BLaER1 (cell line): ENCODE measurements around the gene CFHR3.
"Not testable (repeated sequence)": the region's sequence is repeated elsewhere in the genome, so short reads cannot be mapped to it uniquely, and the experiment has no call there.

Experiments used
- H3K27ac ChIP-seq: shearing (Covaris generic); formaldehyde crosslinking; 2 replicates; pipeline ENCODE4 v1.8.1; 2022
- H3K27me3 ChIP-seq: shearing (Covaris generic); formaldehyde crosslinking; 2 replicates; pipeline ENCODE4 v1.8.1; 2022
- H3K36me3 ChIP-seq: shearing (Covaris generic); formaldehyde crosslinking; 2 replicates; pipeline ENCODE4 v1.8.1; 2022
- H3K4me1 ChIP-seq: shearing (Covaris generic); formaldehyde crosslinking; 2 replicates; pipeline ENCODE4 v1.8.1; 2022
- H3K4me2 ChIP-seq: shearing (Covaris generic); formaldehyde crosslinking; 2 replicates; pipeline ENCODE4 v1.8.1; 2022
- H3K4me3 ChIP-seq: shearing (Covaris generic); formaldehyde crosslinking; 2 replicates; pipeline ENCODE4 v1.8.1; 2022
- H3K9ac ChIP-seq: shearing (Covaris generic); formaldehyde crosslinking; 2 replicates; pipeline ENCODE4 v1.8.1; 2022
- H3K9me3 ChIP-seq: shearing (Covaris generic); formaldehyde crosslinking; 2 replicates; pipeline ENCODE4 v1.8.1; 2022
- H4K20me1 ChIP-seq: shearing (Covaris generic); formaldehyde crosslinking; 2 replicates; pipeline ENCODE4 v1.8.1; 2022
- Cebpa-rat ChIP-seq: shearing (Covaris generic); IDR thresholded peaks from 2 replicates; pipeline ENCODE4 v1.8.1; 2022

CFHR3 gene

DNA sequence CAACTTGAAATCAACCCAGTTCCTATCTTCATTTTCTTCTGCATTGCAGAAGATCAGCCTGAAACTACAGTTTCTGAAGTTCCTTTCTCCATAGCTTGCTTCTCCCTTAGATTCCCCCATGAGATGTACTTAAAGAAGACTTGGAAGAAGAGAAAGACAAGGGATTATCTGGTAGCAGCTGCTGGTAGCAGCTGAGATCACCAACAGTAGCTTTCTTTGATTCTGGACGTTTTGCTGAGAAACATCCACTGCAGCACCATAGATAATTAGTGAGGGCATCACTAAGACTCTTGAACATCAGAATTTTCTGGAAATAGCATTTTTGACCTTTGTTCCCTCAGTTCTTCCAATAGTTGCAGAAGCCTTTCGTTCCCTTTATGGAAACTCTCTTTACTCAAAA, 465 bp upstream of the CFHR3 start:
- Histone ChIP-seq H3K9ac (no peak overlapping the region), H3K9me3 (no peaks in the 10 kb centered on the region), H3K27me3 (no peaks in the 10 kb centered on the region), H3K4me3 (no peak overlapping the region), H4K20me1 (no peaks in the 10 kb centered on the region), H3K4me1 (no peaks in the 10 kb centered on the region), H3K4me2 (no peak overlapping the region), H3K36me3 (no peaks in the 10 kb centered on the region), H3K27ac (no peak overlapping the region)
- TF ChIP-seq Cebpa-rat = no peak

DNA sequence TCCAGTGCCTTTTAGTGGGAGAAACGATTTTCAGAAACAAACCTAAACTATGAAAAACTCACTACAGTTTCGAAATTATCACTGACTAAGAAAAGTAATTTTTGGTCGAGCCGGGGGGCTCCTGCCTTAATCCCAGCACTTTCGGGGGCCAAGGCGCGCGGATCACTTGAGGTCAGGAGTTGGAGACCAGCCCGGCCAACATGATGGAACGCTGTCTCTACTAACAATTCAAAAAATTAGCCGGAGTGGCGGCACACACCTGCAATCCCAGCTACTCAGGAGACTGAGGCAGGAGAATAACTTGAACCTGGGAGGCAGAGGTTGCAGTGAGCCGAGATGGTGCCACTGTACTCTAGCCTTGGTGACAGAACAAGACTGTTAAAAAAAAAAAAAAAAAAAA, 3.0 kb downstream of the CFHR3 start:
- Histone ChIP-seq H3K27me3 (no peaks in the 10 kb centered on the region), H3K9ac (no peak overlapping the region), H4K20me1 (no peaks in the 10 kb centered on the region), H3K4me3 (no peak overlapping the region), H3K4me2 (no peak overlapping the region), H3K36me3 (no peaks in the 10 kb centered on the region), H3K4me1 (no peaks in the 10 kb centered on the region), H3K27ac (no peak overlapping the region), H3K9me3 (no peaks in the 10 kb centered on the region)
- no peak for TF ChIP-seq Cebpa-rat

DNA sequence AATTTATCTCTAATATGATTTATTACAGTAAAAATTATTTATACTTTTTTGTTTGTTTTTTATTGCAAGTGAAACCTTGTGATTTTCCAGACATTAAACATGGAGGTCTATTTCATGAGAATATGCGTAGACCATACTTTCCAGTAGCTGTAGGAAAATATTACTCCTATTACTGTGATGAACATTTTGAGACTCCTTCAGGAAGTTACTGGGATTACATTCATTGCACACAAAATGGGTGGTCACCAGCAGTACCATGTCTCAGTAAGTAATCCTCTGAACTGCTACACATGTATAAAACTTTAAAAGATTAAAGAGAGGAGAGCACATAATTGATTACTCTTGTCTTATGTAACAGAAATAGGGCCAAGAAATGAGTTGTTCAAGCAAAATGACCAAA, 4.5 kb downstream of the CFHR3 start:
- TF ChIP-seq Cebpa-rat = no peak
- no peak overlapping the region for H3K27ac ChIP-seq
- no peaks in the 10 kb centered on the region for H3K9me3 ChIP-seq
- H3K4me2 ChIP-seq = no peak overlapping the region
- no peaks in the 10 kb centered on the region for H3K27me3 ChIP-seq
- H3K4me3 ChIP-seq = no peak overlapping the region
- H3K36me3 ChIP-seq = no peaks in the 10 kb centered on the region
- no peak overlapping the region for H3K9ac ChIP-seq
- H3K4me1 ChIP-seq = no peaks in the 10 kb centered on the region
- no peaks in the 10 kb centered on the region for H4K20me1 ChIP-seq

DNA sequence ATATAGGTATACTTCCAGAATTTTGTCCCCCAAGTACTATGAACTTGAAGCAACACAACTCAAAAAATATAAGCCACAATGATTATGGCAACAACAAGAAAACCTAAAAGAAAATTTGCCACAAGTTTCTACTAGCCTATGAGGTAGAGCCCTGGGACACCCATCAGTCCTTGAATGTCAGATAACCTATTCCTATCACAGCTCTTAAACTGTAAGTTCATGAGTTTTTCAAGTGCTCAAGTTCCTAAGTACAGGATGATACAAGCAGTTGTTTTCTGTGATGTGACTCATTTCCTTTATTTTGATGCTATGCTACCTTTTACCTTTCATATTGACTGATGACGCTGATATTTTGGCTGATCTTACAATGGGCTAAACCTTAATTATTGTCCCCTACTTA, 16.6 kb downstream of the CFHR3 start:
- H3K27ac ChIP-seq, H3K36me3 ChIP-seq, H3K4me3 ChIP-seq, H3K27me3 ChIP-seq, H3K9ac ChIP-seq, H4K20me1 ChIP-seq, H3K9me3 ChIP-seq, H3K4me1 ChIP-seq, H3K4me2 ChIP-seq: not testable (repeated sequence)

DNA sequence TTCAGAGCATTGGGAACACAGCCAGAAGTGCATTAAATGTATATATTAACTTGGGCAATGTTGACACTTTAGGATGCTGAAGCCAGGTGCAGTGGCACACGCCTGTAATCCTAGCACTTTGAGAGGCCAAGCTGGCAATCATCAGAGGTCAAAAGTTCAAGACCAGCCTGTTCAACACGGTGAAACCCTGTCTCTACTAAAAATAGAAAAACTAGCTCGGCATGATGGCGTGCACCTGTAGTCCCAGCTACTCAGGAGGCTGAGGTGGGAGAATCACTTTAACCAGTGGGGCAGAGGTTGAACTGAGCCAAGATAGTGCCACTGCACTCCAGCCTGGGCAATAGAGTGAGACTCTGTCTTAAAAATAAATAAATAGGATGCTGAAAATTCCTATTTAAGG, 19.5 kb downstream of the CFHR3 start:
- H3K27ac ChIP-seq, H3K27me3 ChIP-seq, H3K4me1 ChIP-seq, H3K9me3 ChIP-seq, H4K20me1 ChIP-seq, H3K4me2 ChIP-seq, H3K36me3 ChIP-seq, H3K4me3 ChIP-seq, H3K9ac ChIP-seq: not testable (repeated sequence)

DNA sequence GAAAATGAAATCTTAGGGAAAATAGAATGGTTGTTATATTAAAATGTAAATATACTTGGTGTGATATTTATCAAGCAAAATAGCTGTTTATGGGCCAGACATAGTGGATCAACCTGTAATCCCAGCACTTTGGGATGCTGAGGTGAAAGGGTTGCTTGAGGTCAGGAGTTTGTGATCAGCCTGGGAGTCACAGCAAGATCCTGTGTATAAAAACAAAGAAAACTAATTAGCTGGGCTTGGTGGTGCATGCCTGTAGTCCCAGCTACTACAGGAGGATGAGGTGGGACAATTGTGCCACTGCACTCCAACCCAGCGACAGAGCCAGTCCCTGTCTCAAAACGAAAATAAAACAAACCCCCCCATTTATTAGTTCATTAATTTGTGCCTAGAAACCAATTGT, 23.3 kb downstream of the CFHR3 start:
- H3K27ac ChIP-seq = no peak overlapping the region
- no peak overlapping the region for H3K9ac ChIP-seq
- no peaks in the 10 kb centered on the region for H3K27me3 ChIP-seq
- H3K4me2 ChIP-seq = no peak overlapping the region
- H4K20me1 ChIP-seq = no peaks in the 10 kb centered on the region
- H3K36me3 ChIP-seq = no peaks in the 10 kb centered on the region
- H3K9me3 ChIP-seq = no peaks in the 10 kb centered on the region
- no peaks in the 10 kb centered on the region for H3K4me1 ChIP-seq
- TF ChIP-seq Cebpa-rat = no peak
- H3K4me3 ChIP-seq = no peak overlapping the region

DNA sequence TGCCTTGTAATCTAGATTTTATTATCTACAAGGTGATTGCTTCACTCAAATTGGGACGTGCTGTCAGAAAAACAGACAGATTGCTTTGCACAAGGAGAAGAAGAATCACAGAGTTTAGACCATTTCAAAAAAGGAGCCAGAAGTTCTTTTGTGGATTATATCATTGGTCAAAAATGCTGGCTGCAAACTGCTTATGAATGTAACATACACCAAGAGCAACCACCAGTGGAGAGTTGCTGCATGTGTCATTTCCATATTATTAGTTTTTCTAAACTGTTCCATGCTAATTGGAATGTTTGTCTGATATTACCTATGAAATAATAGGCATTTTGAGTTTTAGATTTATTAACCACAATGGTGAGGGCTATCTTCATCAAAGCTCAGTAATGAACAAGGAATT, 27.3 kb downstream of the CFHR3 start:
- H3K9ac ChIP-seq, H3K4me1 ChIP-seq, H3K4me3 ChIP-seq, H3K4me2 ChIP-seq, H3K36me3 ChIP-seq, H3K27me3 ChIP-seq, H3K9me3 ChIP-seq, H3K27ac ChIP-seq, H4K20me1 ChIP-seq: not testable (repeated sequence)

DNA sequence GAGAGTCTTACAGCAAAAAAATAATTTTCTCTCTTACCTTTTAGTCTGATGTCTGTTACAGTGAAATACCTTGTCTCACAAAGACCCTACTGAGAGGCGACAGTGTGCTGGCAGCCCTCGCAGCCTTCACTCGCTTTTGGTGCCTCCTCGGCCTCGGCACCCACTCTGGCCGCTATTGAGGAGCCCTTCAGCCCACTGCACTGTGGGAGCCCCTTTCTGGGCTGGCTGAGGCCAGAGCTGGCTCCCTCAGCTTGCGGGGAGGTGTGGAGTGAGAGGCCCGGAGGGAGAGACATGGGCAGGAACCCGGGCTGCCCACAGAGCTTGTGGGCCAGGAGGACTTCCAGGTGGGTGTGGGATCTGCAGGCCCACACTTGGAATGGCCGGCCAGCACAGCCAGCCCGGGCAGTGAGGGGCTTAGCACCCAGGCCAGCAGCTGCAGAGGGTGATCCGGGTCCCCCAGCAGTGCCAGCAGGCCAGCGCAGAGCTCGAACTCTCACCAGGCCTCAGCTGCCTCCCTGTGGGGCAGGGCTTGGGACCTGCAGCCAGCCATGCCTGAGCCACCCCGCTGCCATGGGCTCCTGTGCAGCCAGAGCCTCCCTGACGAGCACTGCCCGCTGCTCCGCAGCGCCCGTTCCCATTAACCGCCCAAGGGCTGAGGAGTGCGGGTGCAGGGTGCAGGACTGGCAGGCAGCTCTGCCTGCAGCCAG, 34.0 kb downstream of the CFHR3 start:
- H4K20me1 ChIP-seq = no peaks in the 10 kb centered on the region
- no peak for TF ChIP-seq Cebpa-rat
- H3K4me3 ChIP-seq = no peak overlapping the region
- no peaks in the 10 kb centered on the region for H3K4me1 ChIP-seq
- no peak overlapping the region for H3K27ac ChIP-seq
- H3K4me2 ChIP-seq = no peak overlapping the region
- H3K9ac ChIP-seq = no peak overlapping the region
- no peaks in the 10 kb centered on the region for H3K9me3 ChIP-seq
- no peaks in the 10 kb centered on the region for H3K36me3 ChIP-seq
- no peaks in the 10 kb centered on the region for H3K27me3 ChIP-seq

DNA sequence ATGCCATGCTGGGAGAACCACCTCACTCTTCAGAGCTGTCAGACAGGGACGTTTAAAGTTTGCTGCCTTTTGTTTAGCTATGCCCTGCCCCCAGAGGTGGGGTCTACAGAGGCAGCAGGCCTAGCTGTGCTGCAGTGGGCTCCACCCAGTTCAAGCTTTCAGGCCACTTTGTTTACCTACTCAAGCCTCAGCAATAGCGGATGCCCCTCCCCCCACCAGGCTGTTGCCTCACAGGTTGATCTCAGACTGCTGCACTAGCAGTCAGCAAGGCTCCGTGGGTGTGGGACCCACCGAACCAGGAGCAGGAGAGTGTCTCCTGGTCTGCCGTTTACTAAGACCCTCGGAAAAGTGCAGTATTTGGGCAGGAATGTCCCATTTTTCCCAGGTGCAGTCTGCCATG, 42.8 kb downstream of the CFHR3 start:
- H3K9ac ChIP-seq, H3K36me3 ChIP-seq, H3K27me3 ChIP-seq, H3K27ac ChIP-seq, H3K4me2 ChIP-seq, H3K4me1 ChIP-seq, H3K4me3 ChIP-seq, H4K20me1 ChIP-seq, H3K9me3 ChIP-seq: not testable (repeated sequence)

DNA sequence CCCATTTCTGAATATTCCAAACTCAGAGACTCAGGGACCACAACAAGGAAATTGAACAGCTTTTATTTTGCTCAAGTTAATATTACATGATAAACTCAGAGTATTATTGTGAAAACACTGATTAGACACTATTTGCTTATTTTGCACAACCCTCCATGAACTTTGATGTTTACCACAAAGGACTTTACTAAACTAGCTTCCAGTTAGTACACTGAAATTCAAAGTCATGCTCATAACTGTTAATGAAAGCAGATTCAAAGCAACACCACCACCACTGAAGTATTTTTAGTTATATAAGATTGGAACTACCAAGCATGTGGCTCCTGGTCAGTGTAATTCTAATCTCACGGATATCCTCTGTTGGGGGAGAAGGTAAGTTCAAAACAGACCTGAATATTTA, 44.9 kb downstream of the CFHR3 start, which contains the start of gene CFHR1:
TSS of gene CFHR1 (plus strand) at position 201 of the 400 bp plus-strand sequence. CDS start at position 315, 114 bp downstream.
- H3K4me3 ChIP-seq, H4K20me1 ChIP-seq, H3K9me3 ChIP-seq, H3K27ac ChIP-seq, H3K9ac ChIP-seq, H3K36me3 ChIP-seq, H3K27me3 ChIP-seq, H3K4me2 ChIP-seq, H3K4me1 ChIP-seq: not testable (repeated sequence)

DNA sequence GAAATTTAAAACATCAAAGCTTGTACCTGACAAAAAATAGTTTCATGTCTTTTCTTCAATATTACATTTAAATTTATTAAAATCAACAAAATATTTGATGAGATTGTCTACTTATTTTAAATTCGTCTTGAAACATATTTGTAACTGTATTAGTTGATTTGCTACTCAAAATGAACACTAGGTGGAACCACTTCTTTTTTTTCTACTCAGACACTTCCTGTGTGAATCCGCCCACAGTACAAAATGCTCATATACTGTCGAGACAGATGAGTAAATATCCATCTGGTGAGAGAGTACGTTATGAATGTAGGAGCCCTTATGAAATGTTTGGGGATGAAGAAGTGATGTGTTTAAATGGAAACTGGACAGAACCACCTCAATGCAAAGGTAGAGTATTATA, 53.2 kb downstream of the CFHR3 start:
- not testable (repeated sequence) for H3K9ac ChIP-seq, H3K4me1 ChIP-seq, H3K9me3 ChIP-seq, H3K4me3 ChIP-seq, H3K27me3 ChIP-seq, H3K36me3 ChIP-seq, H3K4me2 ChIP-seq, H4K20me1 ChIP-seq, H3K27ac ChIP-seq
